Gastrocnemius medialis (tissue), 4 donors: ENCODE data around the gene ZFHX3. TPM values are rescaled to one million over a fixed set of nuclear protein-coding genes. Genes with fewer than 3 reads are reported as not detected.

Source experiments
- ATAC-seq, 2 donors: fragments of 150-250 bp; one replicate each; pipeline ENCODE4 v1.9.1; 2016
- DNase-seq, 2 donors: peaks; one replicate each; pipeline ENCODE4 v3.0.0-alpha.2; 2019
- H3K27ac ChIP-seq, 4 donors: fragments of 200-600 bp; sonication (generic); 1 replicate in 1 of 4; 2 replicates in 3 of 4; pipeline ENCODE4 v1.5.1; 2016 to 2018; ENCODE audit warnings: mild to moderate bottlenecking in 2 of 4, moderate library complexity in 1 of 4
- H3K27me3 ChIP-seq, 3 donors: fragments of 200-600 bp; sonication (generic) in 2 of 3; 1 replicate in 1 of 3; 2 replicates in 2 of 3; pipeline versions ENCODE4 v1.5.1 to v1.6.0; 2016 to 2019; ENCODE audit warnings: mild to moderate bottlenecking in 1 of 3, moderate library complexity in 1 of 3
- H3K36me3 ChIP-seq, 2 donors: fragments of 200-600 bp; sonication (generic) in 1 of 2; one replicate each; pipeline ENCODE4 v1.5.1; 2017 to 2018
- H3K4me1 ChIP-seq, 2 donors: fragments of 200-600 bp; sonication (generic) in 1 of 2; one replicate each; pipeline ENCODE4 v1.5.1; 2016 to 2017; ENCODE audit warnings: mild to moderate bottlenecking in 2 of 2
- H3K4me3 ChIP-seq, 4 donors: fragments of 200-600 bp; sonication (generic) in 3 of 4; 1 replicate in 1 of 4; 2 replicates in 3 of 4; pipeline ENCODE4 v1.5.1; 2016 to 2019; ENCODE audit warnings: mild to moderate bottlenecking in 2 of 4
- H3K9me3 ChIP-seq, 3 donors: fragments of 200-600 bp; sonication (generic) in 2 of 3; 1 replicate in 1 of 3; 2 replicates in 2 of 3; pipeline ENCODE4 v1.5.1; 2016 to 2019
- POLR2A ChIP-seq, 2 donors: fragments of 450-650 bp; IDR thresholded peaks; one replicate each; pipeline ENCODE4 v1.6.1; 2017; ENCODE audit warnings: antibody characterized with exemption in 2 of 2, mild to moderate bottlenecking in 2 of 2, moderate library complexity in 2 of 2
- in situ Hi-C, 4 donors: fragments of 200-750 bp; cut with MboI; loops; one replicate each; pipeline versions ENCODE4 v1.15.0 to v1.8.0; 2017; ENCODE audit warnings: low sequenced_read_pairs in 4 of 4
- intact Hi-C: fragments of 100-400 bp; cut with DNase I; formaldehyde crosslinking; loops from one replicate; pipeline ENCODE4 v1.15.1; 2023; ENCODE audit warnings: low total_unique reads
- total RNA-seq, 4 donors: library from RNA; depleted of rRNA; stranded (reverse); fragments of >200 nt; gene quantifications; one replicate each; pipeline versions ENCODE4 v1.1.0 to v1.2.3, GENCODE V29; 2016
- TF ChIP-seq, protein P1 (sequence below), 5 experiments: fragments of 450-650 bp in 3 of 5; fragments of 200-600 bp in 2 of 5; sonication (generic) in 2 of 5; IDR thresholded peaks in 4 of 5; conservative IDR thresholded peaks in 1 of 5; 1 replicate in 4 of 5; 2 replicates in 1 of 5; pipeline ENCODE4 v1.5.1; 2016 to 2019; ENCODE audit warnings: antibody characterized with exemption in 5 of 5, mild to moderate bottlenecking in 3 of 5, moderate library complexity in 3 of 5

Gene ZFHX3
- total RNA-seq, 4 donors from 2014 or later, result 14.0 to 28.5 (median 27.3) TPM

DNA sequence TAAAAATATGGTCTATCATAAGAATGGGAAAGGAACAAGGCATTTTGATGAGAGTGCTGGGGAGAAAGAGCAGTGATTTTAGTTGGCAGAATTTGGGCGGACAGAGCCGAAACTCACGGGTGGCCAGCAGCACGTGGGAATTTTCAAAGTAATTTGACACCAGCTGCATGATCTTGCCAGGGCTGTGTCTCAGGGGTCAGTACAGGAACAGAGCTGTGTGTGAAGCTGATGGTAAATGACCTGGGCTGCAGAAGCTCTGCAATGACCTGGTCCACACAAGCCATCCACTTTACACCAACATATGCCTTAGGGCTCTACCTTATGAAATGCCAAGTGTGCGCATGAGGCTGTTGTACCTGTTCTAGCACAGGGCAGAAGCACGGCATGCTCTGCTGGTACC lies 112.0 kb downstream of the ZFHX3 start:
- in situ Hi-C loops, result no loop called here
- no peaks in the 10 kb centered on the region for H3K36me3 ChIP-seq
- H3K27me3 ChIP-seq, result no peaks in the 10 kb centered on the region
- ATAC-seq, result peak; percentile 14 to 33
- no peak for TF ChIP-seq POLR2A (IDR thresholded peaks at IDR 0.05)
- TF ChIP-seq, protein P1, sequence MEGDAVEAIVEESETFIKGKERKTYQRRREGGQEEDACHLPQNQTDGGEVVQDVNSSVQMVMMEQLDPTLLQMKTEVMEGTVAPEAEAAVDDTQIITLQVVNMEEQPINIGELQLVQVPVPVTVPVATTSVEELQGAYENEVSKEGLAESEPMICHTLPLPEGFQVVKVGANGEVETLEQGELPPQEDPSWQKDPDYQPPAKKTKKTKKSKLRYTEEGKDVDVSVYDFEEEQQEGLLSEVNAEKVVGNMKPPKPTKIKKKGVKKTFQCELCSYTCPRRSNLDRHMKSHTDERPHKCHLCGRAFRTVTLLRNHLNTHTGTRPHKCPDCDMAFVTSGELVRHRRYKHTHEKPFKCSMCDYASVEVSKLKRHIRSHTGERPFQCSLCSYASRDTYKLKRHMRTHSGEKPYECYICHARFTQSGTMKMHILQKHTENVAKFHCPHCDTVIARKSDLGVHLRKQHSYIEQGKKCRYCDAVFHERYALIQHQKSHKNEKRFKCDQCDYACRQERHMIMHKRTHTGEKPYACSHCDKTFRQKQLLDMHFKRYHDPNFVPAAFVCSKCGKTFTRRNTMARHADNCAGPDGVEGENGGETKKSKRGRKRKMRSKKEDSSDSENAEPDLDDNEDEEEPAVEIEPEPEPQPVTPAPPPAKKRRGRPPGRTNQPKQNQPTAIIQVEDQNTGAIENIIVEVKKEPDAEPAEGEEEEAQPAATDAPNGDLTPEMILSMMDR (IDR thresholded peaks at IDR 0.05 in 4 of 5, conservative IDR thresholded peaks at IDR 0.05 in 1 of 5), result no peak
- H3K4me1 ChIP-seq, result peaks cover 68 to 75% of the 10 kb centered on the region in 2 donors
- H3K27ac ChIP-seq, result peak overlapping the region; percentile 85 to 95 (median 88)
- H3K9me3 ChIP-seq, result no peaks in the 10 kb centered on the region
- H3K4me3 ChIP-seq, result no peak overlapping the region
- intact Hi-C loops, result loop anchor here (10.0 kb wide), 1 partner anchor 259 kb away; no protein-coding TSS in a partner anchor
- DNase-seq, result peak; percentile 54 to 72

DNA sequence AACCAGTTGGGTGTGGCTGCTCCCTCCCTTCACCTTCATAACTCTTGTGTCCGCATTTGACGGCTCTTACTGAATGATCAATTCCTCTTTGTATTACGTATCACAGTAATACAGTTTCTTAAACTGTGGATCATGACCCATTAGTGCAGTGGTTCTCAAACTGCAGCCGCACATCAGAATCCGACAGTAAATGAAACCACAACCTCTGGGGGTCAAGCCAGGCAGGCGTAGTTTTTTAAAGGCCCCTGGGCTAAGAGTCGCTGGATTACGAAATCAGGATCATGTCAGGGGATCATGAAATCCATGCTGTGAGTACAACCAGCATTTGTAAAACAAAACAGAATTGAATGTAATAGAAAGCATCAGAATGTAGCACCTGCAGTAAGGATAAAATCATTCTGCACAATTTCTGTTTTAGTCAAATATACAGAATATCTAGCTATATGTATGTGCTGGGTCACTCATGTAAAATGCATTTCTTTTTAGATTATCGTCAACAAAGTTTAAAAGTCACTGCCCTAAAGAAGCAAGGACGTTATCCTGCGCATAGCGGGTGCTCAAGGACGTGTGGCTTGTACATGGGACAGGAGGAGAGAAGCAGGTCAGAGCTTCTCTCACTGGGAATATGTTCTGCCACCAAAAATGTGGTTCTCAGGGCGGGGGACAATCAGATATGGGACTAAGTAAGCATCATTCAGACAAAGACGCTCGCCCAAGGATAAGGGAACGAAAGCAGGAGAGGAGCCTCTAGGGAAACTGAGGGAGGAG lies 113.1 kb downstream of the ZFHX3 start:
- in situ Hi-C loops (no loop called here), intact Hi-C loops (loop anchor here (10.0 kb wide), 1 partner anchor 260 kb away; no protein-coding TSS in a partner anchor)
- TF ChIP-seq, protein P1 (IDR thresholded peaks at IDR 0.05 in 4 of 5, conservative IDR thresholded peaks at IDR 0.05 in 1 of 5), result no peak
- DNase-seq (peak in 1 of 2 donors; percentile 53), ATAC-seq (no peak)
- H3K4me3 ChIP-seq, result no peak overlapping the region
- H3K9me3 ChIP-seq, result no peaks in the 10 kb centered on the region
- no peaks in the 10 kb centered on the region for H3K27me3 ChIP-seq
- H3K27ac ChIP-seq, result peak overlapping the region; percentile 85 to 95 (median 88)
- peaks cover 67 to 76% of the 10 kb centered on the region in 2 donors for H3K4me1 ChIP-seq
- no peaks in the 10 kb centered on the region for H3K36me3 ChIP-seq

DNA sequence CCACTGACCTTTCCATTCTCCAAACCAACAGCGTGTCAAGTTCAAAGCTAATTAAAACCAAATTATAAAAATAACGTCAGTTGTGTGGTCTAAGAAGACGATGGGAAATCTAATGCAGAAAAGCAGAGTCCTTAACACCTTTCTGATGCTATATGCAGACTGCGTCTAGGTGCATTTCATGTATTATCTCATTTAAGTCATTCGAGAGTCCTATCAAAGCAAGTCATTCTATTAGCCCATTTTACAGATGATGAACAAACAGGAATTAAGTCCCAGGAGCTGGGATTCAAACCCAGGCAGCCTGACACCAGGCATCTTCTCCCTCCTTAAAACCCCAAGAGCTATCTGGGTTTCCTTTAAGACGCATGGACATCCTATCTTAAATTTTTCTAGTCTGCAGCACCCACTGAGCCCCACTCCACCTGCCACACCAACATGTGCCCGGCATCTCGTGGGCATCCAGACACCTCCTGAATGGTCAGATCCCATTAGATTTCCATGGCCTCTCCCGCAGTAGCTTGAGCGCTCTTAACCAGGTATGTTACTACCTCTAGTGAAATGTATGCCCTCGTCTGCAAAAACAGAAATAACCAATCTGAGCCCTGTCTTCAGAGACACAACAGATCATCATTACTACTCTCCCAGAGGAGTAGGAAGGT lies 115.1 kb downstream of the ZFHX3 start:
- ATAC-seq (no peak), DNase-seq (no peak)
- Histone ChIP-seq H3K9me3 (no peaks in the 10 kb centered on the region), H3K27me3 (no peaks in the 10 kb centered on the region), H3K4me3 (no peak overlapping the region), H3K27ac (peak overlapping the region; percentile 42 to 67 (median 67)), H3K4me1 (peaks cover 56 to 64% of the 10 kb centered on the region in 2 donors), H3K36me3 (no peaks in the 10 kb centered on the region)
- intact Hi-C loops (loop anchor here (10.0 kb wide), 1 partner anchor 262 kb away; no protein-coding TSS in a partner anchor), in situ Hi-C loops (no loop called here)
- TF ChIP-seq, protein P1 (IDR thresholded peaks at IDR 0.05 in 4 of 5, conservative IDR thresholded peaks at IDR 0.05 in 1 of 5), result no peak
- TF ChIP-seq POLR2A (IDR thresholded peaks at IDR 0.05), result no peak

DNA sequence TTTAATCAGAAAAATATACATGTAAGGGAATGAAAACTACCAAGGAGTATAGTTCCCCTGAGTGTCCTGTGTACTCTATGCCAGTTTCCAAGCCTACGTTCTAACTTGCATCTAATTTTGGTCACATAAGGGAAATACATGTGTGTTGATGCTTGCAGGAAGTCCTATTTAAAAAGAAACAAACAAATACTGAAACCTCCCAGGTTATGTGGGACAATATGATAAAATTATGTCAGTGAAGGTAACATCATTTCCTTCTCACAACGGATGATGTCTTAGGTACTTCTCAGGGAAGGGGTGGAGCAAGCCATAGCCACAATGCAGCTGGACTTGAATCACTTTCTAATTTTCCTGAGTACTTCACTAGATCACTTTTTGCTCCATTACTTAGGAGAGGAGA lies 115.9 kb downstream of the ZFHX3 start:
- ATAC-seq (no peak), DNase-seq (no peak)
- H3K27me3 ChIP-seq, result no peaks in the 10 kb centered on the region
- H3K36me3 ChIP-seq, result no peaks in the 10 kb centered on the region
- TF ChIP-seq POLR2A (IDR thresholded peaks at IDR 0.05), result no peak
- TF ChIP-seq, protein P1 (IDR thresholded peaks at IDR 0.05 in 4 of 5, conservative IDR thresholded peaks at IDR 0.05 in 1 of 5), result no peak
- H3K27ac ChIP-seq, result peak overlapping the region; percentile 42 to 67 (median 67)
- in situ Hi-C loops, result no loop called here
- H3K4me3 ChIP-seq, result peak overlapping the region in 1 of 4 donors; percentile 19
- intact Hi-C loops, result loop anchor here (10.0 kb wide), 1 partner anchor 263 kb away; no protein-coding TSS in a partner anchor
- peaks cover 56 to 64% of the 10 kb centered on the region in 2 donors for H3K4me1 ChIP-seq
- no peaks in the 10 kb centered on the region for H3K9me3 ChIP-seq
